Keratinocyte (primary cell): ENCODE data around the gene SIN3A. TPM values are rescaled to one million over a fixed set of nuclear protein-coding genes. Genes with fewer than 3 reads are reported as not detected.

Experiments used
- DNase-seq: peaks from one replicate; pipeline ENCODE4 v3.0.0-alpha.2; 2011; ENCODE audit warnings: low read depth, missing footprints, low spot score
- FAIRE-seq: peaks from 2 replicates; lab custom pipeline; 2011; peaks lifted over from hg19 to GRCh38; lab: Jason Lieb, UNC
- H2AFZ ChIP-seq: 2 replicates; pipeline ENCODE4 v1.6.0; 2012; ENCODE audit warnings: low read length, control low read depth, inconsistent platforms; ENCODE audit not compliant: control insufficient read depth
- H3K27ac ChIP-seq: 2 replicates; pipeline ENCODE4 v1.5.1; 2011; ENCODE audit warnings: low read length; ENCODE audit not compliant: control insufficient read depth, insufficient read depth
- H3K27me3 ChIP-seq: 3 replicates; pipeline ENCODE4 v1.6.0; 2011; ENCODE audit warnings: low read length; ENCODE audit not compliant: control insufficient read depth, insufficient read depth; ENCODE audit errors: extremely low read depth
- H3K36me3 ChIP-seq, 2 experiments: 2 replicates in 1 of 2; 3 replicates in 1 of 2; pipeline ENCODE4 v1.5.1; 2011; ENCODE audit warnings: low read length in 2 of 2, mild to moderate bottlenecking in 1 of 2; ENCODE audit not compliant: control insufficient read depth in 2 of 2, insufficient read depth in 2 of 2; ENCODE audit errors: extremely low read depth in 1 of 2
- H3K4me1 ChIP-seq: 3 replicates; pipeline ENCODE4 v1.5.1; 2011; ENCODE audit warnings: low read length; ENCODE audit not compliant: control insufficient read depth, insufficient read depth; ENCODE audit errors: extremely low read depth
- H3K4me2 ChIP-seq: 3 replicates; pipeline ENCODE4 v1.6.0; 2011; ENCODE audit warnings: low read depth, low read length; ENCODE audit not compliant: control insufficient read depth, insufficient read depth; ENCODE audit errors: extremely low read depth
- H3K4me3 ChIP-seq, 3 experiments: fragments of 200-600 bp in 1 of 3; sonication (generic) in 1 of 3; 2 replicates in 2 of 3; 3 replicates in 1 of 3; pipeline ENCODE4 v1.5.1; 2011 to 2016; ENCODE audit warnings: low read length in 3 of 3, mild to moderate bottlenecking in 3 of 3, control low read depth in 2 of 3, inconsistent platforms in 1 of 3, low read depth in 1 of 3, mixed read lengths in 1 of 3, mixed run types in 1 of 3, moderate library complexity in 1 of 3; ENCODE audit not compliant: control insufficient read depth in 2 of 3, insufficient read depth in 2 of 3; ENCODE audit errors: extremely low read depth in 1 of 3
- H3K79me2 ChIP-seq: 2 replicates; pipeline ENCODE4 v1.6.0; 2012; ENCODE audit warnings: low read length; ENCODE audit not compliant: control insufficient read depth, insufficient read depth
- H3K9ac ChIP-seq: 3 replicates; pipeline ENCODE4 v1.6.0; 2011; ENCODE audit warnings: low read length; ENCODE audit not compliant: control insufficient read depth, insufficient read depth; ENCODE audit errors: extremely low read depth
- H3K9me1 ChIP-seq: 3 replicates; pipeline ENCODE4 v1.6.0; 2011; ENCODE audit warnings: low read length; ENCODE audit not compliant: control insufficient read depth, insufficient read depth; ENCODE audit errors: extremely low read depth
- H3K9me3 ChIP-seq: 2 replicates; pipeline ENCODE4 v1.5.1; 2012; ENCODE audit warnings: low read depth, low read length; ENCODE audit not compliant: control insufficient read depth
- H4K20me1 ChIP-seq: 3 replicates; pipeline ENCODE4 v1.6.0; 2011; ENCODE audit warnings: low read length; ENCODE audit not compliant: control insufficient read depth, insufficient read depth; ENCODE audit errors: extremely low read depth
- CTCF ChIP-seq, 3 experiments: IDR thresholded peaks in 1 of 3; conservative IDR thresholded peaks in 1 of 3; optimal IDR thresholded peaks in 1 of 3; 2 replicates in 2 of 3; 3 replicates in 1 of 3; pipeline versions ENCODE3 to v1.5.1; 2011; ENCODE audit warnings: low read length in 3 of 3, mild to moderate bottlenecking in 3 of 3, moderate library complexity in 2 of 3, control low read depth in 1 of 3, inconsistent platforms in 1 of 3; ENCODE audit not compliant: insufficient read depth in 2 of 3; ENCODE audit errors: extremely low read depth in 1 of 3
- EZH2 ChIP-seq: IDR thresholded peaks from one replicate; pipeline ENCODE4 v1.6.1; 2012; ENCODE audit warnings: inconsistent platforms, mild to moderate bottlenecking, low read length, moderate library complexity
- dilution Hi-C: fragments of 300-500 bp; cut with MboI; formaldehyde crosslinking; loops from one replicate; pipeline ENCODE4 v1.7.0; 2020; ENCODE audit warnings: low sequenced_read_pairs; ENCODE audit not compliant: extremely low pct_ligation_motif_present
- polyA plus RNA-seq, 5 experiments: library from polyadenylated mRNA; depleted of rRNA in 3 of 5; stranded (reverse) in 3 of 5; stranded (forward) in 1 of 5; unstranded in 1 of 5; fragments of >200 nt; gene quantifications; 1 replicate in 1 of 5; 2 replicates in 3 of 5; 3 replicates in 1 of 5; pipeline versions ENCODE4 v1.2.1 to v1.2.3, GENCODE V29; 2011 to 2012; ENCODE audit warnings: missing spikeins in 2 of 5, low read depth in 1 of 5, low replicate concordance in 1 of 5

Gene SIN3A
- polyA plus RNA-seq, 1 donor (not counting 4 experiments of a cell fraction or from before 2014, with no cell fraction given) = 19.4 TPM

- H3K79me2 ChIP-seq = peaks cover 66% of the 10 kb centered on the region
- H3K9me3 ChIP-seq = no peaks in the 10 kb centered on the region
- H3K27me3 ChIP-seq = no peaks in the 10 kb centered on the region
- H3K36me3 ChIP-seq = peaks cover 15 to 20% of the 10 kb centered on the region in 2 experiments
- H2AFZ ChIP-seq = no peak overlapping the region
- DNase-seq = no peak
- no peak overlapping the region for H3K27ac ChIP-seq
- TF ChIP-seq CTCF (optimal IDR thresholded peaks at IDR 0.05 in 1 of 3, IDR thresholded peaks at IDR 0.05 in 1 of 3, conservative IDR thresholded peaks at IDR 0.05 in 1 of 3; ENCODE audit: extremely low read depth in 1 of 3, insufficient read depth in 2 of 3, low read length in 3 of 3) = no peak
- no peak for TF ChIP-seq EZH2
- dilution Hi-C loops = no loop called here
- no peaks in the 10 kb centered on the region for H3K9me1 ChIP-seq
- no peak for FAIRE-seq
- H3K4me2 ChIP-seq = no peak overlapping the region
- peaks cover under 1% of the 10 kb centered on the region for H3K4me1 ChIP-seq
- peaks cover 3% of the 10 kb centered on the region for H4K20me1 ChIP-seq
- H3K4me3 ChIP-seq = no peak overlapping the region
- no peak overlapping the region for H3K9ac ChIP-seq
Measured at GRCh38 chr15:75431682-75432081, 19.8 kb downstream of the SIN3A start.

- TF ChIP-seq CTCF (optimal IDR thresholded peaks at IDR 0.05 in 1 of 3, IDR thresholded peaks at IDR 0.05 in 1 of 3, conservative IDR thresholded peaks at IDR 0.05 in 1 of 3; ENCODE audit: extremely low read depth in 1 of 3, insufficient read depth in 2 of 3, low read length in 3 of 3) (no peak), EZH2 (no peak)
- H3K27ac ChIP-seq = no peak overlapping the region
- FAIRE-seq (no peak), DNase-seq (no peak)
- no peak overlapping the region for H3K4me3 ChIP-seq
- no peak overlapping the region for H2AFZ ChIP-seq
- no peaks in the 10 kb centered on the region for H3K4me1 ChIP-seq
- no peak overlapping the region for H3K9ac ChIP-seq
- H3K9me3 ChIP-seq = no peaks in the 10 kb centered on the region
- peaks cover 15 to 21% of the 10 kb centered on the region in 2 experiments for H3K36me3 ChIP-seq
- H3K9me1 ChIP-seq = no peaks in the 10 kb centered on the region
- peaks cover 3% of the 10 kb centered on the region for H4K20me1 ChIP-seq
- no peaks in the 10 kb centered on the region for H3K27me3 ChIP-seq
- dilution Hi-C loops = no loop called here
- H3K4me2 ChIP-seq = no peak overlapping the region
- H3K79me2 ChIP-seq = peaks cover 66% of the 10 kb centered on the region
Measured at GRCh38 chr15:75431270-75431669, 20.2 kb downstream of the SIN3A start.
